K562 (cell line): ENCODE data around the gene BRD3. TPM values are rescaled to one million over a fixed set of nuclear protein-coding genes. Genes with fewer than 3 reads are reported as not detected.

ENCODE experiments used
- BCOR ChIP-seq: fragments of 450-650 bp; IDR thresholded peaks from 2 replicates; pipeline ENCODE4 v1.6.1; 2016
- GATAD2B ChIP-seq: fragments of 450-650 bp; IDR thresholded peaks from 2 replicates; pipeline ENCODE4 v1.6.1; 2017; ENCODE audit warnings: mild to moderate bottlenecking, borderline replicate concordance
- MXI1 ChIP-seq: IDR thresholded peaks from 2 replicates; pipeline ENCODE4 v1.6.1; 2011; ENCODE audit warnings: low read depth, mild to moderate bottlenecking, improper control_type of control experiment, low read length
- NFIX ChIP-seq: fragments of 250-450 bp; sonication (Bioruptor Pico); IDR thresholded peaks from 2 replicates; pipeline ENCODE4 v1.4.0; 2020; ENCODE audit warnings: low read depth, mild to moderate bottlenecking, moderate library complexity
- SNIP1 ChIP-seq: fragments of 450-650 bp; IDR thresholded peaks from 2 replicates; pipeline ENCODE4 v1.7.1; 2017; ENCODE audit warnings: low read depth, mild to moderate bottlenecking
- TAF9B ChIP-seq: fragments of 450-650 bp; IDR thresholded peaks from 2 replicates; pipeline ENCODE4 v1.6.1; 2018; ENCODE audit warnings: mild to moderate bottlenecking; ENCODE audit not compliant: partially characterized antibody
- TSC22D4 ChIP-seq: fragments of 450-650 bp; IDR thresholded peaks from 2 replicates; pipeline ENCODE4 v1.6.1; 2016; ENCODE audit warnings: missing genetic modification characterization, missing biosample characterization, control low read depth
- ZBED1 ChIP-seq: IDR thresholded peaks from 2 replicates; pipeline ENCODE4 v1.6.1; 2014
- ZKSCAN3 ChIP-seq: fragments of 250-450 bp; sonication (Bioruptor Pico); IDR thresholded peaks from 2 replicates; pipeline ENCODE4 v1.4.0; 2020
- ZNF274 ChIP-seq: IDR thresholded peaks from 2 replicates; pipeline ENCODE4 v1.6.1; 2011; ENCODE audit warnings: low read depth, mild to moderate bottlenecking, low read length, moderate library complexity, borderline replicate concordance
- polyA plus RNA-seq, 8 experiments: library from polyadenylated mRNA; depleted of rRNA in 4 of 8; stranded (reverse) in 5 of 8; unstranded in 3 of 8; fragments of >200 nt; fragmentation: Nextera tagmentation in 2 of 8; fragmentation: Illumina TruSeq in 1 of 8; extraction: Ambion mirVana in 2 of 8; extraction: Trizol in 1 of 8; gene quantifications; 2 replicates each; pipeline versions ENCODE4 v1.2.1 to v1.2.3, GENCODE V29; 2011 to 2014; ENCODE audit warnings: inconsistent platforms in 1 of 8, missing spikeins in 1 of 8
- total RNA-seq, 7 experiments: library from RNA; depleted of rRNA in 6 of 7; stranded (reverse); fragments of >200 nt in 6 of 7; fragmentation: Illumina TruSeq in 2 of 7; extraction: Trizol in 2 of 7; gene quantifications; 2 replicates each; pipeline versions ENCODE4 v1.2.1 to v1.2.3, GENCODE V29; 2011 to 2021; ENCODE audit warnings: low replicate concordance in 1 of 7
- TF ChIP-seq, protein P1 (sequence below), 2 experiments: fragments of 450-650 bp; IDR thresholded peaks; 2 replicates each; pipeline ENCODE4 v1.6.1; 2018; ENCODE audit warnings: mild to moderate bottlenecking in 2 of 2, low read depth in 1 of 2; ENCODE audit not compliant: partially characterized antibody in 2 of 2
- TF ChIP-seq, protein P2 (sequence below): fragments of 250-450 bp; sonication (Bioruptor Pico); IDR thresholded peaks from 2 replicates; pipeline ENCODE4 v1.8.0; 2022; ENCODE audit warnings: moderate library complexity, mild to moderate bottlenecking, inconsistent platforms
- TF ChIP-seq, protein P3 (sequence below): fragments of 450-650 bp; formaldehyde crosslinking; IDR thresholded peaks from 2 replicates; pipeline ENCODE4 v1.4.0; 2020; ENCODE audit warnings: mild to moderate bottlenecking, moderate library complexity
- TF ChIP-seq, protein P4 (sequence below): fragments of 200-800 bp; sonication (Bioruptor generic); IDR thresholded peaks from 2 replicates; pipeline ENCODE4 v1.6.1; 2017; ENCODE audit warnings: missing genetic modification characterization, missing compliant biosample characterization
- TF ChIP-seq, protein P5 (sequence below): sonication (generic); formaldehyde crosslinking; IDR thresholded peaks from 2 replicates; pipeline ENCODE4 v1.8.1; 2023; ENCODE audit warnings: mild to moderate bottlenecking, missing genetic modification reagents
- TF ChIP-seq, protein P6 (sequence below): fragments of 250-450 bp; sonication (Bioruptor Pico); IDR thresholded peaks from 2 replicates; pipeline ENCODE4 v1.5.0; 2021

Gene BRD3
- total and polyA plus RNA-seq, 9 of the 15 experiments (the other 6 are each of a cell fraction or from before 2014, with no cell fraction given): 0.82 to 37.1 (median 4.2) TPM

DNA sequence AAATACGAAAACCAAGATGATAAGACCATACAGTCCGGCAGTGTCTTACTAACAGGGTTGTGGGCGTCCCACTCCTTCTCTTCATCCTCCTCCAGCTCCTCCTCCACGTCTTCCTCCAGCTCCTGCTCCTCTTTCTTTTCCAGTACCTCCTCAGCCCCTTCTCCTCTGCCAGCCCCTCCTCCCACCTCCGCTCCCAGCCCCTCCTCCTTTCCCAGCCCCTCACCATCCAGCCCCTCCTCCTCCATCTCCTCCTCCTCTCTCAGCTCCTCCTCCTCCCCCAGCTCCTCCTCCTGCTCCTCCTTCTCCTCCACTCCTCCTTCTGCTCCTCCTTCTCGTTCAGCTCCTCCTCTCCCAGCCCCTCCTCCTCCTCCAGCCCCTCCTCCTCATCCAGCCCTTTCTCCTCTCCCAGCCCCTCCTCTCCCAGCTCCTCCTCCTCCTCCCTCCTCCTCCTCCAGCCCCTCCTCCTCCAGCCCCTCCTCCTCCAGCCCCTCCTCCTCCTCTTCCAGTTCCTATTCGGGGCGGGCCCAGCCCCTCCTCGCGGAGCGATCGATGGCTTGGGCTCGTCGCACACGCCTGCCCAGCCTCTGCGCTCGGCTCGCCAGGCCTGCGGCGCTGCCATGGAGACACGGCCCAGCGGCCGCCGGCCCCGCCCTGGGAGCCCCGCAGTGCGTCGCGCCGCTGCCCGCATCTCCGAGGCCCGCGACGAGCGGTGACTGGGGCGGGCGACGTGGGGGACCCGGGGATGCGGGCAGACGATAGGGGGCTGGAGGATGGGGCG, 42.8 kb downstream of the BRD3 start, which contains the start of gene BRD3OS (continued):
- TF ChIP-seq, protein P1, sequence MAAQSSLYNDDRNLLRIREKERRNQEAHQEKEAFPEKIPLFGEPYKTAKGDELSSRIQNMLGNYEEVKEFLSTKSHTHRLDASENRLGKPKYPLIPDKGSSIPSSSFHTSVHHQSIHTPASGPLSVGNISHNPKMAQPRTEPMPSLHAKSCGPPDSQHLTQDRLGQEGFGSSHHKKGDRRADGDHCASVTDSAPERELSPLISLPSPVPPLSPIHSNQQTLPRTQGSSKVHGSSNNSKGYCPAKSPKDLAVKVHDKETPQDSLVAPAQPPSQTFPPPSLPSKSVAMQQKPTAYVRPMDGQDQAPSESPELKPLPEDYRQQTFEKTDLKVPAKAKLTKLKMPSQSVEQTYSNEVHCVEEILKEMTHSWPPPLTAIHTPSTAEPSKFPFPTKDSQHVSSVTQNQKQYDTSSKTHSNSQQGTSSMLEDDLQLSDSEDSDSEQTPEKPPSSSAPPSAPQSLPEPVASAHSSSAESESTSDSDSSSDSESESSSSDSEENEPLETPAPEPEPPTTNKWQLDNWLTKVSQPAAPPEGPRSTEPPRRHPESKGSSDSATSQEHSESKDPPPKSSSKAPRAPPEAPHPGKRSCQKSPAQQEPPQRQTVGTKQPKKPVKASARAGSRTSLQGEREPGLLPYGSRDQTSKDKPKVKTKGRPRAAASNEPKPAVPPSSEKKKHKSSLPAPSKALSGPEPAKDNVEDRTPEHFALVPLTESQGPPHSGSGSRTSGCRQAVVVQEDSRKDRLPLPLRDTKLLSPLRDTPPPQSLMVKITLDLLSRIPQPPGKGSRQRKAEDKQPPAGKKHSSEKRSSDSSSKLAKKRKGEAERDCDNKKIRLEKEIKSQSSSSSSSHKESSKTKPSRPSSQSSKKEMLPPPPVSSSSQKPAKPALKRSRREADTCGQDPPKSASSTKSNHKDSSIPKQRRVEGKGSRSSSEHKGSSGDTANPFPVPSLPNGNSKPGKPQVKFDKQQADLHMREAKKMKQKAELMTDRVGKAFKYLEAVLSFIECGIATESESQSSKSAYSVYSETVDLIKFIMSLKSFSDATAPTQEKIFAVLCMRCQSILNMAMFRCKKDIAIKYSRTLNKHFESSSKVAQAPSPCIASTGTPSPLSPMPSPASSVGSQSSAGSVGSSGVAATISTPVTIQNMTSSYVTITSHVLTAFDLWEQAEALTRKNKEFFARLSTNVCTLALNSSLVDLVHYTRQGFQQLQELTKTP (IDR thresholded peaks at IDR 0.05; ENCODE audit: low read depth in 1 of 2, partially characterized antibody in 2 of 2): peak in 1 of 2 experiments; percentile 24
- TF ChIP-seq SNIP1 (no peak), ZKSCAN3 (CRISPR knock-in tag) (no peak), ZBED1 (no peak), GATAD2B (no peak), ZNF274 (no peak), TAF9B (no peak), BCOR (0 out of 2 replicates have a peak, but pooled peaks have one; percentile 22), MXI1 (peak; percentile 81), NFIX (CRISPR knock-in tag) (no peak), TSC22D4 (tag) (no peak)
- TF ChIP-seq, protein P2, sequence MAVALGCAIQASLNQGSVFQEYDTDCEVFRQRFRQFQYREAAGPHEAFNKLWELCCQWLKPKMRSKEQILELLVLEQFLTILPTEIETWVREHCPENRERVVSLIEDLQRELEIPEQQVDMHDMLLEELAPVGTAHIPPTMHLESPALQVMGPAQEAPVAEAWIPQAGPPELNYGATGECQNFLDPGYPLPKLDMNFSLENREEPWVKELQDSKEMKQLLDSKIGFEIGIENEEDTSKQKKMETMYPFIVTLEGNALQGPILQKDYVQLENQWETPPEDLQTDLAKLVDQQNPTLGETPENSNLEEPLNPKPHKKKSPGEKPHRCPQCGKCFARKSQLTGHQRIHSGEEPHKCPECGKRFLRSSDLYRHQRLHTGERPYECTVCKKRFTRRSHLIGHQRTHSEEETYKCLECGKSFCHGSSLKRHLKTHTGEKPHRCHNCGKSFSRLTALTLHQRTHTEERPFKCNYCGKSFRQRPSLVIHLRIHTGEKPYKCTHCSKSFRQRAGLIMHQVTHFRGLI (CRISPR knock-in tag): no peak
- TF ChIP-seq, protein P3, sequence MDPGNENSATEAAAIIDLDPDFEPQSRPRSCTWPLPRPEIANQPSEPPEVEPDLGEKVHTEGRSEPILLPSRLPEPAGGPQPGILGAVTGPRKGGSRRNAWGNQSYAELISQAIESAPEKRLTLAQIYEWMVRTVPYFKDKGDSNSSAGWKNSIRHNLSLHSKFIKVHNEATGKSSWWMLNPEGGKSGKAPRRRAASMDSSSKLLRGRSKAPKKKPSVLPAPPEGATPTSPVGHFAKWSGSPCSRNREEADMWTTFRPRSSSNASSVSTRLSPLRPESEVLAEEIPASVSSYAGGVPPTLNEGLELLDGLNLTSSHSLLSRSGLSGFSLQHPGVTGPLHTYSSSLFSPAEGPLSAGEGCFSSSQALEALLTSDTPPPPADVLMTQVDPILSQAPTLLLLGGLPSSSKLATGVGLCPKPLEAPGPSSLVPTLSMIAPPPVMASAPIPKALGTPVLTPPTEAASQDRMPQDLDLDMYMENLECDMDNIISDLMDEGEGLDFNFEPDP (CRISPR knock-in tag): no peak
- TF ChIP-seq, protein P4, sequence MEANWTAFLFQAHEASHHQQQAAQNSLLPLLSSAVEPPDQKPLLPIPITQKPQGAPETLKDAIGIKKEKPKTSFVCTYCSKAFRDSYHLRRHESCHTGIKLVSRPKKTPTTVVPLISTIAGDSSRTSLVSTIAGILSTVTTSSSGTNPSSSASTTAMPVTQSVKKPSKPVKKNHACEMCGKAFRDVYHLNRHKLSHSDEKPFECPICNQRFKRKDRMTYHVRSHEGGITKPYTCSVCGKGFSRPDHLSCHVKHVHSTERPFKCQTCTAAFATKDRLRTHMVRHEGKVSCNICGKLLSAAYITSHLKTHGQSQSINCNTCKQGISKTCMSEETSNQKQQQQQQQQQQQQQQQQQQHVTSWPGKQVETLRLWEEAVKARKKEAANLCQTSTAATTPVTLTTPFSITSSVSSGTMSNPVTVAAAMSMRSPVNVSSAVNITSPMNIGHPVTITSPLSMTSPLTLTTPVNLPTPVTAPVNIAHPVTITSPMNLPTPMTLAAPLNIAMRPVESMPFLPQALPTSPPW (CRISPR knock-in tag): peak; percentile 96
- TF ChIP-seq, protein P5, sequence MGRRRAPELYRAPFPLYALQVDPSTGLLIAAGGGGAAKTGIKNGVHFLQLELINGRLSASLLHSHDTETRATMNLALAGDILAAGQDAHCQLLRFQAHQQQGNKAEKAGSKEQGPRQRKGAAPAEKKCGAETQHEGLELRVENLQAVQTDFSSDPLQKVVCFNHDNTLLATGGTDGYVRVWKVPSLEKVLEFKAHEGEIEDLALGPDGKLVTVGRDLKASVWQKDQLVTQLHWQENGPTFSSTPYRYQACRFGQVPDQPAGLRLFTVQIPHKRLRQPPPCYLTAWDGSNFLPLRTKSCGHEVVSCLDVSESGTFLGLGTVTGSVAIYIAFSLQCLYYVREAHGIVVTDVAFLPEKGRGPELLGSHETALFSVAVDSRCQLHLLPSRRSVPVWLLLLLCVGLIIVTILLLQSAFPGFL (CRISPR knock-in tag): no peak
- TF ChIP-seq, protein P6, sequence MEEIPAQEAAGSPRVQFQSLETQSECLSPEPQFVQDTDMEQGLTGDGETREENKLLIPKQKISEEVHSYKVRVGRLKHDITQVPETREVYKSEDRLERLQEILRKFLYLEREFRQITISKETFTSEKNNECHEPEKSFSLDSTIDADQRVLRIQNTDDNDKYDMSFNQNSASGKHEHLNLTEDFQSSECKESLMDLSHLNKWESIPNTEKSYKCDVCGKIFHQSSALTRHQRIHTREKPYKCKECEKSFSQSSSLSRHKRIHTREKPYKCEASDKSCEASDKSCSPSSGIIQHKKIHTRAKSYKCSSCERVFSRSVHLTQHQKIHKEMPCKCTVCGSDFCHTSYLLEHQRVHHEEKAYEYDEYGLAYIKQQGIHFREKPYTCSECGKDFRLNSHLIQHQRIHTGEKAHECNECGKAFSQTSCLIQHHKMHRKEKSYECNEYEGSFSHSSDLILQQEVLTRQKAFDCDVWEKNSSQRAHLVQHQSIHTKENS: no peak
